MM.1S (cell line): ENCODE data around the gene JAGN1.
A peak's percentile ranks its signal among the peaks of the same experiment; 100 is the strongest.

ENCODE experiments used
- CTCF ChIP-seq: fragments of 300-600 bp; sonication (generic); IDR thresholded peaks from 2 replicates; pipeline ENCODE4 v1.5.1; 2016; ENCODE audit warnings: antibody characterized with exemption, low read length, mixed read lengths
- EZH2 ChIP-seq: fragments of 300-600 bp; sonication (generic); optimal IDR thresholded peaks from 2 replicates; pipeline ENCODE3; 2017; ENCODE audit warnings: low read depth, mild to moderate bottlenecking, antibody characterized with exemption, low read length, mixed read lengths
- EZH2phosphoT487 ChIP-seq: fragments of 300-600 bp; sonication (generic); IDR thresholded peaks from 2 replicates; pipeline ENCODE4 v1.6.1; 2018; ENCODE audit warnings: antibody characterized with exemption, low read length

DNA sequence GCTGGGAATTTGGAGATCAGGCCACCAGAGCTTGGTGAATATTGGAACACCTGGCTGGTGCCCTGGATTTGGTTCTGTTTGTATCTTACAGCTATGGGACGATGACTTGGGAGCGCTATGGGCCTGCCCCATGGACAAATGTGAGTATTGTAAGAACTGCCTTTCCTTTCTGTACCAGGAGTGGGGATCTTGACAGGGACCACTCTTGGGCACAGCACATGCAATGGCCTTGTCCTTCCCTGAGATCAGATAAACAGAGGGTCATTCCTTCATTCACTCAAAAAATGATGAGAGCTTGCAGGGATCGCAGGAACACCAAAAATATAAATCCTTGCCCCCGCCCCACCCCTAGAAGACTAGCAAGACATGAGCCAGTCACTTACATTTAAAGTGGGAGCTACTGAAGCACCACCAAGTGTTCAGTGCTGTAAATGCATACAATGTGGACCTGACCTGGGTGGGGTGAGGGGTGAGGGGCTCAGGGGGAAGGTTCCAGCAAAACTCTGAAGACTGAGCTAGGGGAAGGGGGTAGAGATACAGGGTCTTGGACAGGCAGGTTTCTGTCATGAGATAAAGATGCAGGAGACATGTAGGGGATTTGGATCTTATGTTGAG lies 40.5 kb downstream of the JAGN1 start:
- peak; percentile 17 for TF ChIP-seq CTCF
- no peak for TF ChIP-seq EZH2
- no peak for TF ChIP-seq EZH2phosphoT487
